Effector memory CD8-positive, alpha-beta T cell (primary cell): ENCODE results near the gene MRLN.
"Not testable (repeated sequence)": the region's sequence is repeated elsewhere in the genome, so short reads cannot be mapped to it uniquely, and the experiment has no call there.

Experiments used
- ATAC-seq: fragments of 150-1000 bp; cut with Tn5 transposase; replicated peaks from 2 replicates; pipeline ENCODE4 v1.10.0; 2021; ENCODE audit warnings: mild to moderate bottlenecking, moderate library complexity
- DNase-seq, 3 experiments: peaks; one replicate each; pipeline ENCODE4 v3.0.0; 2021
- H3K27ac Mint-ChIP-seq, 2 donors: one replicate each; pipeline ENCODE4 v1.8.0; 2022; ENCODE audit warnings: mild to moderate bottlenecking in 2 of 2, mixed read lengths in 2 of 2, moderate library complexity in 2 of 2
- H3K27me3 Mint-ChIP-seq, 2 donors: one replicate each; pipeline ENCODE4 v1.8.0; 2022; ENCODE audit warnings: mixed read lengths in 2 of 2
- H3K36me3 Mint-ChIP-seq: one replicate; pipeline ENCODE4 v1.8.0; 2022; ENCODE audit warnings: mild to moderate bottlenecking, moderate library complexity, mixed read lengths; ENCODE audit not compliant: insufficient read depth
- H3K4me1 Mint-ChIP-seq, 2 donors: one replicate each; pipeline ENCODE4 v1.8.0; 2022; ENCODE audit warnings: low read depth in 2 of 2, mixed read lengths in 2 of 2
- H3K4me3 Mint-ChIP-seq, 2 donors: one replicate each; pipeline ENCODE4 v1.8.0; 2022; ENCODE audit warnings: mild to moderate bottlenecking in 2 of 2, mixed read lengths in 2 of 2, moderate library complexity in 2 of 2
- H3K9me3 Mint-ChIP-seq, 2 donors: one replicate each; pipeline ENCODE4 v1.8.0; 2022; ENCODE audit warnings: mixed read lengths in 2 of 2
- total RNA-seq, 9 experiments: gene quantifications; one replicate each; lab custom pipeline; 2026; lab: John Stamatoyannopoulos, UW

MRLN gene
- 0 to 0.29 (median 0.13) reads per million in 9 experiments for total RNA-seq

DNA sequence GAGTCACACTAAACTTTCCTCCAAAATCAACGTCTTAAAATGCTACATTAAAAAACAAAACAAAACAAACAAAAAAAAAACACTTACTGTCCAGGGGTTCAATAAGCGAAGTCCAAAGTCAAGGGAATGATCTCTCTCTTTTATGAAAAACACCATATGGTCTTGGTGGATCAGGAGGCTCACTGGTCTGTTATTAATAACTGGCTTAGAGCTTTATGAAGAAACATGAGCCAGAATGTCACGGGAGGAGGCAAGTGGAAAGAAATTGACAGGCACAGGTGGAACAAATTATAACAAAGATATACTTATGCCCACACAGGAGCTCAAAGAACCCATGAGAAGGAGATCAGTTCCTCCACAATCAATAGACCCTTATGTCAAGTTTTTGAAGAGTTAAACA is at the start of gene MRLN:
TSS of gene MRLN (minus strand) at position 189 of the 400 bp plus-strand sequence.
- Mint-ChIP-seq H3K4me1 (no peaks in the 10 kb centered on the region), H3K4me3 (no peak within 1 kb of the TSS), H3K9me3 (no peaks in the 10 kb centered on the region), H3K27ac (no peak within 1 kb of the TSS), H3K36me3 (no peaks in the 10 kb centered on the region), H3K27me3 (peaks cover 22 to 32% of the 10 kb centered on the region in 2 donors)
- DNase-seq (no peak), ATAC-seq (no peak)

GRCh38 chr10:59801171-59801570 is 47.9 kb upstream of the MRLN start:
- H3K9me3 Mint-ChIP-seq, result no peaks in the 10 kb centered on the region
- DNase-seq (no peak), ATAC-seq (no peak)
- H3K4me3 Mint-ChIP-seq, result no peak overlapping the region
- H3K27me3 Mint-ChIP-seq, result no peaks in the 10 kb centered on the region
- peaks cover 61% of the 10 kb centered on the region for H3K36me3 Mint-ChIP-seq
- peaks cover 4 to 8% of the 10 kb centered on the region in 2 donors for H3K4me1 Mint-ChIP-seq
- peak overlapping the region in 1 of 2 donors; percentile 9 for H3K27ac Mint-ChIP-seq

- no peak for DNase-seq
- no peak overlapping the region for H3K4me3 Mint-ChIP-seq
- H3K27me3 Mint-ChIP-seq, result no peaks in the 10 kb centered on the region
- no peaks in the 10 kb centered on the region for H3K9me3 Mint-ChIP-seq
- peak overlapping the region in 1 of 2 donors; percentile 8 for H3K27ac Mint-ChIP-seq
- no peak for ATAC-seq
- peaks cover 8% of the 10 kb centered on the region in 2 donors for H3K4me1 Mint-ChIP-seq
- H3K36me3 Mint-ChIP-seq, result peaks cover 53% of the 10 kb centered on the region
Observed at GRCh38 chr10:59799421-59799820, 46.2 kb upstream of the MRLN start.

GRCh38 chr10:59793919-59794318 is 40.7 kb upstream of the MRLN start:
- Mint-ChIP-seq H3K27me3 (no peaks in the 10 kb centered on the region), H3K4me1 (peaks cover 0 to 4% of the 10 kb centered on the region in 2 donors), H3K27ac (no peak overlapping the region), H3K9me3 (no peaks in the 10 kb centered on the region), H3K4me3 (no peak overlapping the region), H3K36me3 (peaks cover 63% of the 10 kb centered on the region)
- ATAC-seq, result no peak
- no peak for DNase-seq

DNA sequence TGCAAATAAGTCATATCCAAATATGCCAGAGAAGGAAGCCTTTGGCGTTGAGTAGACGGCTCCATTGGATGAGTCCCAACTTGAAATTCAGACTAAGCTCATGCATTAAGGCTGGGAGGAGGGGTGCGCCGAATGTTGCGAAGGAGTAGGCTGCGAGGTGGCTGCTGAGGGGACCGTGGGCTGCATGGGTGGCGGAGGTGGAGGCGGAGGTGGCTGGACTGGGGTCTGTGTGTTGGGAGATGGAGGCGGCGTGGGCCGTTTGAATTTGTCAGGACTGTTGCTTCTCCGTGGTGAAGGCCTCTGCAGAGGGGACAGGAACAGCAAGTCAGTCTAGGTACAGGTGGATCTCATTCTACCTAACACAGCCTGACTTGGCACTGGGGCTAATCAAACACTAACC is 39.6 kb upstream of the MRLN start:
- Mint-ChIP-seq H3K27ac (no peak overlapping the region), H3K4me1 (peaks cover 0 to 4% of the 10 kb centered on the region in 2 donors), H3K9me3 (no peaks in the 10 kb centered on the region), H3K4me3 (no peak overlapping the region), H3K36me3 (peaks cover 58% of the 10 kb centered on the region), H3K27me3 (no peaks in the 10 kb centered on the region)
- no peak for DNase-seq
- no peak for ATAC-seq

GRCh38 chr10:59791601-59792000 is 38.3 kb upstream of the MRLN start:
- ATAC-seq (no peak), DNase-seq (no peak)
- Mint-ChIP-seq H3K27ac (no peak overlapping the region), H3K27me3 (no peaks in the 10 kb centered on the region), H3K36me3 (peaks cover 52% of the 10 kb centered on the region), H3K9me3 (no peaks in the 10 kb centered on the region), H3K4me1 (peaks cover 0 to 4% of the 10 kb centered on the region in 2 donors), H3K4me3 (no peak overlapping the region)

- ATAC-seq, H3K4me1 Mint-ChIP-seq, H3K9me3 Mint-ChIP-seq, DNase-seq, H3K27ac Mint-ChIP-seq, H3K4me3 Mint-ChIP-seq, H3K27me3 Mint-ChIP-seq: not testable (repeated sequence)
- peaks cover 44% of the 10 kb centered on the region for H3K36me3 Mint-ChIP-seq
Observed at GRCh38 chr10:59790080-59790479, 36.8 kb upstream of the MRLN start.

GRCh38 chr10:59788914-59789313 is 35.7 kb upstream of the MRLN start:
- not testable (repeated sequence) for H3K4me1 Mint-ChIP-seq, ATAC-seq, H3K27me3 Mint-ChIP-seq, H3K4me3 Mint-ChIP-seq, H3K9me3 Mint-ChIP-seq, DNase-seq
- H3K36me3 Mint-ChIP-seq, result peaks cover 36% of the 10 kb centered on the region
- H3K27ac Mint-ChIP-seq, result peak overlapping the region in 1 of 2 donors; percentile 13

DNA sequence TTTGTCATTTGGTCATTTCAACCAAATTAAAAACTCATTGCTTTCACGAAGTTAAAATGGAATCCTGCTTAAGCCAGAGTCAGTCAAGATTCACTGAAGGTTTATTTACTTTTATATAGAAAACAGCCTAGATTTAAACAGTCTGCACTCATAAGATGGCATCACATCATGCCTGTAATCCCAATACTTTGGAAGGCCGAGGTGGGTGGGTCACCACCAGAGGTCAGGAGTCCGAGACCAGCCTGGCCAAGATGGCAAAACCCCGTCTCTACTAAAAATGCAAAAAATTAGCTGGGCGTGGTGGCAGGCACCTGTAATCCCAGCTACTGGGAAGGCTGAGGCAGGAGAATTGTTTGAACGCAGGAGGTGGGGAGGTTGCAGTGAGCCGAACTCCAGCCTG is 33.8 kb upstream of the MRLN start:
- H3K36me3 Mint-ChIP-seq, result peaks cover 19% of the 10 kb centered on the region
- H3K27ac Mint-ChIP-seq, ATAC-seq, H3K4me3 Mint-ChIP-seq, DNase-seq, H3K4me1 Mint-ChIP-seq, H3K27me3 Mint-ChIP-seq, H3K9me3 Mint-ChIP-seq: not testable (repeated sequence)

- H3K9me3 Mint-ChIP-seq, H3K36me3 Mint-ChIP-seq, H3K27me3 Mint-ChIP-seq, ATAC-seq, H3K4me1 Mint-ChIP-seq, DNase-seq, H3K4me3 Mint-ChIP-seq, H3K27ac Mint-ChIP-seq: not testable (repeated sequence)
Observed at GRCh38 chr10:59785476-59785875, 32.2 kb upstream of the MRLN start.

- Mint-ChIP-seq H3K9me3 (no peaks in the 10 kb centered on the region), H3K27me3 (no peaks in the 10 kb centered on the region), H3K4me1 (no peaks in the 10 kb centered on the region), H3K27ac (no peak overlapping the region), H3K36me3 (no peaks in the 10 kb centered on the region), H3K4me3 (no peak overlapping the region)
- DNase-seq (no peak), ATAC-seq (no peak)
Observed at GRCh38 chr10:59781511-59781910, 28.3 kb upstream of the MRLN start.

- DNase-seq (no peak), ATAC-seq (no peak)
- Mint-ChIP-seq H3K4me1 (no peaks in the 10 kb centered on the region), H3K27ac (no peak overlapping the region), H3K4me3 (no peak overlapping the region), H3K27me3 (no peaks in the 10 kb centered on the region), H3K9me3 (no peaks in the 10 kb centered on the region), H3K36me3 (no peaks in the 10 kb centered on the region)
Observed at GRCh38 chr10:59779756-59780533, 26.7 kb upstream of the MRLN start.

- Mint-ChIP-seq H3K36me3 (no peaks in the 10 kb centered on the region), H3K27me3 (peaks cover 7 to 15% of the 10 kb centered on the region in 2 donors), H3K4me1 (no peaks in the 10 kb centered on the region), H3K27ac (no peak overlapping the region), H3K9me3 (no peaks in the 10 kb centered on the region), H3K4me3 (no peak overlapping the region)
- ATAC-seq, result no peak
- no peak for DNase-seq
Observed at GRCh38 chr10:59774451-59774850, 21.2 kb upstream of the MRLN start.

DNA sequence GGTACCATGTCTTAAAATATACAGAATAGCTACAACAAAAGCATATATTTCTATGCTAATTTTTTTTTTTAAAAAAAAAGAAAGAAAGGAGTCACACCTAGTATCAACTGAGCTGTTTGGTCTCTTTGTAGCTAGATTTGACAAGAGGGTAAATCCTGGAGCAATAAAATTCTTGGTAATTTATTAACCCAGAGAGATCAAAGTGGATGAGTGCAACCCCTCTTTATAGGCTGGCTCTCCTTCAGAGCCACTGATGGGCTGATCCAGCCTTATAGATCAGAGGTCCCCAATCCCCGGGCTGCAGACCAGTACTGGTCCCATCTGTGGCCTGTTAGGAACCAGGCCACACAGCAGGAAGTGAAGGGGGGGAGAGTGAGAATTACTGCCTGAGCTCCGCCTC is 19.8 kb upstream of the MRLN start:
- Mint-ChIP-seq H3K9me3 (no peaks in the 10 kb centered on the region), H3K4me3 (no peak overlapping the region), H3K27ac (no peak overlapping the region), H3K4me1 (no peaks in the 10 kb centered on the region), H3K36me3 (no peaks in the 10 kb centered on the region), H3K27me3 (peaks cover 7 to 15% of the 10 kb centered on the region in 2 donors)
- ATAC-seq, result no peak
- no peak for DNase-seq
